Neural progenitor cell (in vitro differentiated cells): ENCODE measurements around the gene PEBP1. TPM values are rescaled to one million over a fixed set of nuclear protein-coding genes. Genes with fewer than 3 reads are reported as not detected.
A peak's percentile ranks its signal among the peaks of the same experiment; 100 is the strongest.

ENCODE experiments used
- DNase-seq: peaks from one replicate; pipeline ENCODE4 v3.0.0-alpha.2; 2016; ENCODE audit warnings: low spot score
- H2AFZ ChIP-seq: fragments of 200-600 bp; sonication (generic); replicated peaks from 2 replicates; pipeline ENCODE4 v1.6.1; 2016; ENCODE audit warnings: antibody characterized with exemption
- H3F3A ChIP-seq: fragments of 200-600 bp; sonication (generic); 2 replicates; pipeline ENCODE4 v1.6.1; 2016; ENCODE audit warnings: antibody characterized with exemption, low read depth
- H3K27ac ChIP-seq: fragments of 200-600 bp; sonication (generic); 2 replicates; pipeline ENCODE4 v1.5.1; 2016; ENCODE audit warnings: mild to moderate bottlenecking
- H3K27me3 ChIP-seq: fragments of 200-600 bp; sonication (generic); 2 replicates; pipeline ENCODE4 v1.6.1; 2016; ENCODE audit warnings: mild to moderate bottlenecking, moderate library complexity
- H3K36me3 ChIP-seq: fragments of 200-600 bp; sonication (generic); 2 replicates; pipeline ENCODE4 v1.5.1; 2016
- H3K4me1 ChIP-seq: fragments of 200-600 bp; sonication (generic); 2 replicates; pipeline ENCODE4 v1.6.1; 2016; ENCODE audit warnings: mixed run types
- H3K4me2 ChIP-seq: fragments of 200-600 bp; sonication (generic); 2 replicates; pipeline ENCODE4 v1.6.1; 2016
- H3K4me3 ChIP-seq: fragments of 200-600 bp; sonication (generic); 2 replicates; pipeline ENCODE4 v1.5.1; 2016
- H3K79me2 ChIP-seq: fragments of 200-600 bp; sonication (generic); 2 replicates; pipeline ENCODE4 v1.6.1; 2016; ENCODE audit warnings: low read depth
- H3K9ac ChIP-seq: fragments of 200-600 bp; sonication (generic); 2 replicates; pipeline ENCODE4 v1.6.1; 2016
- H3K9me3 ChIP-seq: fragments of 200-600 bp; sonication (generic); 2 replicates; pipeline ENCODE4 v1.5.1; 2016; ENCODE audit warnings: low read depth
- H4K20me1 ChIP-seq: fragments of 200-600 bp; sonication (generic); 2 replicates; pipeline ENCODE4 v1.6.1; 2016; ENCODE audit warnings: low read depth
- H3K27ac Mint-ChIP-seq: 3 replicates; pipeline ENCODE4 v1.8.0; 2021; ENCODE audit warnings: mixed read lengths
- H3K27me3 Mint-ChIP-seq: 2 replicates; pipeline ENCODE4 v1.8.0; 2022; ENCODE audit warnings: low read depth, mild to moderate bottlenecking, inconsistent platforms, moderate library complexity, mixed read lengths; ENCODE audit not compliant: insufficient read depth
- H3K36me3 Mint-ChIP-seq: 3 replicates; pipeline ENCODE4 v1.8.0; 2021; ENCODE audit warnings: mixed read lengths
- H3K4me1 Mint-ChIP-seq: 3 replicates; pipeline ENCODE4 v1.8.0; 2021; ENCODE audit warnings: mixed read lengths
- H3K4me3 Mint-ChIP-seq: 3 replicates; pipeline ENCODE4 v1.8.0; 2021; ENCODE audit warnings: mild to moderate bottlenecking, moderate library complexity, mixed read lengths
- H3K9me3 Mint-ChIP-seq: 3 replicates; pipeline ENCODE4 v1.8.0; 2020; ENCODE audit warnings: mixed read lengths
- EZH2 ChIP-seq: fragments of 200-600 bp; sonication (generic); IDR thresholded peaks from 2 replicates; pipeline ENCODE4 v1.6.1; 2017; ENCODE audit warnings: antibody characterized with exemption, mild to moderate bottlenecking, moderate library complexity
- EZH2phosphoT487 ChIP-seq: fragments of 200-600 bp; sonication (generic); IDR thresholded peaks from 2 replicates; pipeline ENCODE4 v1.6.1; 2017; ENCODE audit warnings: antibody characterized with exemption
- total RNA-seq: library from RNA; depleted of rRNA; stranded (reverse); fragments of >200 nt; gene quantifications from 2 replicates; pipeline ENCODE4 v1.2.3, GENCODE V29; 2015; ENCODE audit warnings: low replicate concordance
- TF ChIP-seq, protein P1 (sequence below): fragments of 200-600 bp; sonication (generic); IDR thresholded peaks from 2 replicates; pipeline ENCODE4 v1.5.1; 2017; ENCODE audit warnings: antibody characterized with exemption, mild to moderate bottlenecking

Gene PEBP1
- total RNA-seq, 1 donor from 2014 or later, result 266 TPM

DNA sequence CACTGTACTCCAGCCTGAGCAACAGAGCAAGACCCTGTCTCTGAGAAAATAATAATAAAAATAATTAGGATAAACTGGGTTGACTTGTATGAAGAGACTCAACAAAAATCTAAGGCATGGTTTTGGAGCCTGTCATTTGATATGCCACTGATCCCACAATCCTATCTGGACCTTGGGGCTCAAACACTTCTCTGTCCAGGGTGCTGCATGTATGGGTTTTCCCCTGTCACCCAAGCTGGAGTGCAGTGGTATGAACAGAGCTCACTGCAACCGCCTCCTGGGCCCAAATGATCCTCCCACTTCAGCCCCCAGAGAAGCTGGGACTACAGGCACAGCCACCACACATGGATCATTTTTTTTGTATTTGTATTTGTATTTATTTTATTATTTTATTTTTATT is 26.8 kb upstream of the PEBP1 start:
- Histone ChIP-seq H3K4me1 (no peaks in the 10 kb centered on the region), H2AFZ (no peak overlapping the region), H3K27ac (no peak overlapping the region), H3F3A (peaks cover 12% of the 10 kb centered on the region), H3K4me2 (no peak overlapping the region), H3K9me3 (no peaks in the 10 kb centered on the region), H4K20me1 (no peaks in the 10 kb centered on the region), H3K79me2 (no peaks in the 10 kb centered on the region), H3K36me3 (no peaks in the 10 kb centered on the region), H3K27me3 (no peaks in the 10 kb centered on the region), H3K9ac (no peak overlapping the region), H3K4me3 (no peak overlapping the region)
- Mint-ChIP-seq H3K4me3 (no peak overlapping the region), H3K36me3 (no peaks in the 10 kb centered on the region), H3K27me3 (peaks cover 7% of the 10 kb centered on the region), H3K9me3 (no peaks in the 10 kb centered on the region), H3K4me1 (peaks cover 5% of the 10 kb centered on the region), H3K27ac (no peak overlapping the region)
- no peak for DNase-seq
- TF ChIP-seq, protein P1, sequence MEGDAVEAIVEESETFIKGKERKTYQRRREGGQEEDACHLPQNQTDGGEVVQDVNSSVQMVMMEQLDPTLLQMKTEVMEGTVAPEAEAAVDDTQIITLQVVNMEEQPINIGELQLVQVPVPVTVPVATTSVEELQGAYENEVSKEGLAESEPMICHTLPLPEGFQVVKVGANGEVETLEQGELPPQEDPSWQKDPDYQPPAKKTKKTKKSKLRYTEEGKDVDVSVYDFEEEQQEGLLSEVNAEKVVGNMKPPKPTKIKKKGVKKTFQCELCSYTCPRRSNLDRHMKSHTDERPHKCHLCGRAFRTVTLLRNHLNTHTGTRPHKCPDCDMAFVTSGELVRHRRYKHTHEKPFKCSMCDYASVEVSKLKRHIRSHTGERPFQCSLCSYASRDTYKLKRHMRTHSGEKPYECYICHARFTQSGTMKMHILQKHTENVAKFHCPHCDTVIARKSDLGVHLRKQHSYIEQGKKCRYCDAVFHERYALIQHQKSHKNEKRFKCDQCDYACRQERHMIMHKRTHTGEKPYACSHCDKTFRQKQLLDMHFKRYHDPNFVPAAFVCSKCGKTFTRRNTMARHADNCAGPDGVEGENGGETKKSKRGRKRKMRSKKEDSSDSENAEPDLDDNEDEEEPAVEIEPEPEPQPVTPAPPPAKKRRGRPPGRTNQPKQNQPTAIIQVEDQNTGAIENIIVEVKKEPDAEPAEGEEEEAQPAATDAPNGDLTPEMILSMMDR, result no peak
- no peak for TF ChIP-seq EZH2
- no peak for TF ChIP-seq EZH2phosphoT487

DNA sequence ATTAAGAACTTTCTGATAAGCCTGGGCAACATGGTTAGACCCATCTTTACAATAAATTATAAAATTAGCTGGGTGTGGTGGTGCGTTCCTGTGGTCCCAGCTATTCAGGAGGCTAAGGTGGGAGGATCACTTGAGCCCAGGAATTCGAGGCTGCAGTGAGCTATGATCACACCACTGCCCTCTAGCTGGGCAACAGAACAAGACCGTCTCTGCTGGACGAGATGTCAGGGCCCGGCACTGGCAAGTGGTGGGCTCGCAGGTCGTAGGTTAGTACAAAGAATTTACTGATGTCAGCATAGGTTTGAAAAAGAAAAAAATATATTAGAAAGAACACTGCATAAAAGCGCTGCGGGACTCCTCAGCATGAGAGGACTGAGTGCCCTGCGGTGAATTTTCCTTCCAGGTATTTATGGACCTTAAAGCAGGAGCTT is 16.5 kb upstream of the PEBP1 start:
- peak; percentile 12 for DNase-seq

DNA sequence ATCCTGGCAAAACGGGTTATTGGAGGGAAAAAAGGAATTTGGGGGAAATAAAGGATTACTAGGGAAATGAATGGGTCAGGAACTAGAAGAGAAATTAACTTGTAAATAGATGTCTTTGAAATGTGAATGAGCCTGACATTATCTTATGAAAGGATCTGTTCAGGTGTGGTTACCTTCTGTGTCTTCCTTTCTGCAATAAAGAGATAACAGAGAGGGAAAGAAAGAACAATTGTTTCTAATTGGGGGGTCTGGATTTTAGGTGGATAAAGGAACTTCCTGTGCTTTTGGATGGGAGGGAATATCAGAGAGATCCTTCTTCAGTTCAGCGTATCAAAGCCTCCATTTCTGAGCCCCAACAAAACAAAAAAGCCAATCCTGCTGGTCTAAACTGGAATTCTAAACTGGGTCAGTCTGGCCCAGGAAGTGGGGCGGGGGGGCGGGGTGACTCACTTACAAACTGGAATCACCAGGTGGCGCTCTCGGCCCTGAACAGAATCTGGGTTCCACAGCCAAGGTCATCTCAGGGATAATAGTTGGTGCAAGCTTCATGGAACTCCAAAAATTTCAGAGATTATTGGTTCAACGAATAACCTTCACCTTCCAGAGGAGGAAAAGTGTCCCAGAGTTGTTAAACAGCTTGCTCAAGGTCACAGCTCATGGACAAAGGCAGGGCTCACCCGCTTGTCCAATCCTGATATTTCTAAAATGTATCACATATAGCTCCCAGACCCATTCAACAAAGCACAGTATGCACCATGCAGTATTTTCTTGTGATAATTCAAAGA is 15.2 kb upstream of the PEBP1 start:
- H3F3A ChIP-seq, result peaks cover 25% of the 10 kb centered on the region
- H3K4me3 ChIP-seq, result no peak overlapping the region
- no peaks in the 10 kb centered on the region for H3K9me3 ChIP-seq
- H4K20me1 ChIP-seq, result no peaks in the 10 kb centered on the region
- H3K36me3 ChIP-seq, result no peaks in the 10 kb centered on the region
- no peaks in the 10 kb centered on the region for H3K79me2 ChIP-seq
- DNase-seq, result peak; percentile 75
- peaks cover 11% of the 10 kb centered on the region for H3K4me1 Mint-ChIP-seq
- H3K9me3 Mint-ChIP-seq, result no peaks in the 10 kb centered on the region
- peaks cover 5% of the 10 kb centered on the region for H3K36me3 Mint-ChIP-seq
- no peak overlapping the region for H3K27ac ChIP-seq
- H3K27me3 ChIP-seq, result no peaks in the 10 kb centered on the region
- H3K4me2 ChIP-seq, result peak overlapping the region; percentile 45
- peaks cover 2% of the 10 kb centered on the region for H3K27me3 Mint-ChIP-seq
- TF ChIP-seq, protein P1, result peak; percentile 75
- TF ChIP-seq EZH2phosphoT487, result no peak
- H3K4me1 ChIP-seq, result peaks cover 10% of the 10 kb centered on the region
- peak overlapping the region; percentile 76 for H3K27ac Mint-ChIP-seq
- H2AFZ ChIP-seq, result peak overlapping the region; percentile 23
- H3K9ac ChIP-seq, result peak overlapping the region; percentile 12
- peak overlapping the region; percentile 33 for H3K4me3 Mint-ChIP-seq

More for the DNA sequence above, 16.5 kb upstream of the PEBP1 start:
- no peak overlapping the region for H3K27ac Mint-ChIP-seq
- Histone ChIP-seq H3K9ac (no peak overlapping the region), H3K79me2 (no peaks in the 10 kb centered on the region), H2AFZ (peak overlapping the region; percentile 37), H3K36me3 (no peaks in the 10 kb centered on the region), H3F3A (peaks cover 25% of the 10 kb centered on the region), H3K27me3 (no peaks in the 10 kb centered on the region), H3K9me3 (no peaks in the 10 kb centered on the region), H4K20me1 (no peaks in the 10 kb centered on the region), H3K27ac (no peak overlapping the region), H3K4me2 (peak overlapping the region; percentile 45), H3K4me1 (peaks cover 10% of the 10 kb centered on the region), H3K4me3 (no peak overlapping the region)
- H3K27me3 Mint-ChIP-seq, result peaks cover 2% of the 10 kb centered on the region
- H3K9me3 Mint-ChIP-seq, result peaks cover 5% of the 10 kb centered on the region
- H3K36me3 Mint-ChIP-seq, result peaks cover 11% of the 10 kb centered on the region
- TF ChIP-seq, protein P1, result peak; percentile 30
- TF ChIP-seq EZH2, result no peak
- H3K4me3 Mint-ChIP-seq, result no peak overlapping the region
- peaks cover 11% of the 10 kb centered on the region for H3K4me1 Mint-ChIP-seq
